H9 (cell line): ENCODE measurements around the gene VRK3. TPM values are rescaled to one million over a fixed set of nuclear protein-coding genes. Genes with fewer than 3 reads are reported as not detected.

ENCODE experiments used
- DNase-seq: peaks from one replicate; pipeline ENCODE4 v3.0.0-alpha.2; 2017
- H2AFZ ChIP-seq: one replicate; pipeline ENCODE4 v1.6.1; 2013; ENCODE audit warnings: mild to moderate bottlenecking, low read length, control low read depth, moderate library complexity
- H2AK5ac ChIP-seq: 2 replicates; pipeline ENCODE4 v1.6.1; 2013; ENCODE audit warnings: low read length, control low read depth, mixed read lengths; ENCODE audit not compliant: insufficient read length
- H2BK120ac ChIP-seq: one replicate; pipeline ENCODE4 v1.6.1; 2013; ENCODE audit warnings: low read depth, mild to moderate bottlenecking, low read length, control low read depth, inconsistent platforms; ENCODE audit not compliant: poor library complexity, severe bottlenecking
- H2BK12ac ChIP-seq: 2 replicates; pipeline ENCODE4 v1.6.1; 2013; ENCODE audit warnings: low read length, control low read depth, mixed read lengths, low read depth; ENCODE audit not compliant: insufficient read length
- H2BK15ac ChIP-seq: 2 replicates; pipeline ENCODE4 v1.6.1; 2013; ENCODE audit warnings: low read depth, low read length, control low read depth
- H2BK20ac ChIP-seq: one replicate; pipeline ENCODE4 v1.6.1; 2013; ENCODE audit warnings: low read depth, mild to moderate bottlenecking, low read length, control low read depth, inconsistent platforms; ENCODE audit not compliant: poor library complexity, severe bottlenecking
- H2BK5ac ChIP-seq: 2 replicates; pipeline ENCODE4 v1.6.1; 2013; ENCODE audit warnings: low read length, control low read depth, mixed read lengths; ENCODE audit not compliant: insufficient read length
- H3K14ac ChIP-seq: 2 replicates; pipeline ENCODE4 v1.6.1; 2013; ENCODE audit warnings: low read length, control low read depth; ENCODE audit not compliant: insufficient read depth
- H3K18ac ChIP-seq: 2 replicates; pipeline ENCODE4 v1.6.1; 2013; ENCODE audit warnings: low read depth, mild to moderate bottlenecking, mixed read lengths, low read length, control low read depth; ENCODE audit not compliant: insufficient read length
- H3K23ac ChIP-seq: 2 replicates; pipeline ENCODE4 v1.6.1; 2013; ENCODE audit warnings: low read length, control low read depth, mixed read lengths, low read depth; ENCODE audit not compliant: insufficient read length
- H3K23me2 ChIP-seq: 2 replicates; pipeline ENCODE4 v1.6.1; 2013; ENCODE audit warnings: low read depth, mild to moderate bottlenecking, mixed read lengths, low read length, control low read depth; ENCODE audit not compliant: insufficient read length, poor library complexity, severe bottlenecking
- H3K27ac ChIP-seq: 2 replicates; pipeline ENCODE4 v1.5.1; 2013; ENCODE audit warnings: low read length, control low read depth, mixed read lengths, low read depth; ENCODE audit not compliant: insufficient read length
- H3K27me3 ChIP-seq: 2 replicates; pipeline ENCODE4 v1.6.1; 2013; ENCODE audit warnings: low read length, control low read depth, inconsistent platforms; ENCODE audit not compliant: insufficient read depth
- H3K4ac ChIP-seq: 2 replicates; pipeline ENCODE4 v1.6.1; 2013; ENCODE audit warnings: low read depth, mild to moderate bottlenecking, control low read depth, inconsistent platforms, low read length, moderate library complexity
- H3K4me1 ChIP-seq: 2 replicates; pipeline ENCODE4 v1.6.1; 2013; ENCODE audit warnings: low read length, control low read depth, inconsistent platforms; ENCODE audit not compliant: insufficient read depth
- H3K4me2 ChIP-seq: 2 replicates; pipeline ENCODE4 v1.6.1; 2013; ENCODE audit warnings: low read length, control low read depth, mixed read lengths; ENCODE audit not compliant: insufficient read length, insufficient read depth
- H3K56ac ChIP-seq: 2 replicates; pipeline ENCODE4 v1.6.1; 2013; ENCODE audit warnings: low read depth, mild to moderate bottlenecking, mixed read lengths, low read length, control low read depth; ENCODE audit not compliant: insufficient read length
- H3K79me1 ChIP-seq: 2 replicates; pipeline ENCODE4 v1.6.1; 2013; ENCODE audit warnings: low read depth, mild to moderate bottlenecking, moderate library complexity, low read length, control low read depth, inconsistent platforms; ENCODE audit not compliant: insufficient read depth, poor library complexity, severe bottlenecking
- H3K79me2 ChIP-seq: 2 replicates; pipeline ENCODE4 v1.6.1; 2013; ENCODE audit warnings: low read length, control low read depth, inconsistent platforms; ENCODE audit not compliant: insufficient read depth
- H3K9ac ChIP-seq: 2 replicates; pipeline ENCODE4 v1.6.1; 2013; ENCODE audit warnings: low read length, control low read depth, mixed read lengths; ENCODE audit not compliant: insufficient read length; ENCODE audit errors: extremely low read depth
- H3K9me3 ChIP-seq: one replicate; pipeline ENCODE4 v1.6.1; 2013; ENCODE audit warnings: low read depth, low read length, inconsistent platforms; ENCODE audit not compliant: control insufficient read depth
- H3T11ph ChIP-seq: one replicate; pipeline ENCODE4 v1.6.1; 2013; ENCODE audit warnings: mild to moderate bottlenecking, low read length, control low read depth, inconsistent platforms
- H4K20me1 ChIP-seq: one replicate; pipeline ENCODE4 v1.6.1; 2013; ENCODE audit not compliant: control insufficient read depth, insufficient read length, insufficient read depth
- H4K5ac ChIP-seq: 2 replicates; pipeline ENCODE4 v1.6.1; 2013; ENCODE audit warnings: low read depth, mild to moderate bottlenecking, mixed read lengths, low read length, control low read depth; ENCODE audit not compliant: insufficient read length
- H4K8ac ChIP-seq: replicated peaks from 2 replicates; pipeline ENCODE4 v1.6.1; 2013; ENCODE audit warnings: low read length, control low read depth, mixed read lengths, low read depth; ENCODE audit not compliant: insufficient read length
- H4K91ac ChIP-seq: 2 replicates; pipeline ENCODE4 v1.6.1; 2013; ENCODE audit warnings: low read depth, mild to moderate bottlenecking, moderate library complexity, mixed read lengths, low read length, control low read depth; ENCODE audit not compliant: insufficient read length
- H3K27ac Mint-ChIP-seq, 3 experiments: 2 replicates in 2 of 3; 3 replicates in 1 of 3; pipeline ENCODE4 v1.8.0; 2020 to 2021; ENCODE audit warnings: mixed read lengths in 3 of 3, mild to moderate bottlenecking in 1 of 3, moderate library complexity in 1 of 3
- H3K27me3 Mint-ChIP-seq: 2 replicates; pipeline ENCODE4 v1.8.0; 2021; ENCODE audit warnings: low read depth, mild to moderate bottlenecking, moderate library complexity, mixed read lengths
- H3K36me3 Mint-ChIP-seq, 3 experiments: 2 replicates in 2 of 3; 3 replicates in 1 of 3; pipeline ENCODE4 v1.8.0; 2020 to 2021; ENCODE audit warnings: low read depth in 3 of 3, mixed read lengths in 3 of 3; ENCODE audit not compliant: insufficient read depth in 1 of 3
- H3K4me1 Mint-ChIP-seq, 2 experiments: 2 replicates each; pipeline ENCODE4 v1.8.0; 2020; ENCODE audit warnings: mixed read lengths in 2 of 2
- H3K4me3 Mint-ChIP-seq, 2 experiments: 2 replicates in 1 of 2; 3 replicates in 1 of 2; pipeline ENCODE4 v1.8.0; 2020 to 2021; ENCODE audit warnings: mild to moderate bottlenecking in 2 of 2, mixed read lengths in 2 of 2, moderate library complexity in 1 of 2
- H3K9me3 Mint-ChIP-seq, 2 experiments: 2 replicates in 1 of 2; 3 replicates in 1 of 2; pipeline ENCODE4 v1.8.0; 2020; ENCODE audit warnings: mild to moderate bottlenecking in 2 of 2, mixed read lengths in 2 of 2, moderate library complexity in 1 of 2
- CTCF ChIP-seq: fragments of 200-600 bp; sonication (generic); conservative IDR thresholded peaks from 3 replicates; pipeline ENCODE4 v1.8.0; 2021; ENCODE audit warnings: antibody characterized with exemption, mild to moderate bottlenecking
- WGBS: extraction: QIAGEN DNeasy Blood & Tissue Kit; methylation state at CpG from one replicate; pipeline ENCODE4 v1.1.7; 2013; ENCODE audit warnings: missing lambda C conversion rate, low lambda C conversion rate, mixed read lengths; ENCODE audit not compliant: insufficient read length; ENCODE audit errors: extremely low coverage; 5-methylcytosine and 5-hydroxymethylcytosine counted together
- total RNA-seq: library from RNA; stranded (reverse); gene quantifications from 2 replicates; pipeline ENCODE4 v1.2.1, GENCODE V29; 2021

Gene VRK3
- total RNA-seq, 1 experiment from 2014 or later: 33.5 TPM

GRCh38 chr19:49973987-49974386 lies 51.2 kb downstream of the VRK3 start:
- Histone ChIP-seq H4K91ac (no peak overlapping the region), H3K9me3 (no peaks in the 10 kb centered on the region), H3K4me1 (no peaks in the 10 kb centered on the region), H4K8ac (no peak overlapping the region), H4K20me1 (peaks cover 3% of the 10 kb centered on the region), H2AK5ac (no peak overlapping the region), H3K27me3 (no peaks in the 10 kb centered on the region), H4K5ac (no peak overlapping the region), H2BK20ac (no peak overlapping the region), H3K27ac (no peak overlapping the region), H3K23me2 (no peaks in the 10 kb centered on the region), H3K18ac (no peak overlapping the region), H3K4ac (no peak overlapping the region), H3K14ac (no peak overlapping the region), H2BK120ac (no peak overlapping the region), H2BK12ac (no peak overlapping the region), H3K79me1 (no peaks in the 10 kb centered on the region), H3K9ac (no peak overlapping the region), H3K23ac (no peak overlapping the region), H2BK5ac (no peak overlapping the region), H3K4me2 (no peak overlapping the region), H3T11ph (no peak overlapping the region), H3K56ac (no peak overlapping the region), H2AFZ (no peak overlapping the region), H2BK15ac (no peak overlapping the region), H3K79me2 (no peaks in the 10 kb centered on the region)
- Mint-ChIP-seq H3K27ac (no peak overlapping the region), H3K9me3 (no peaks in the 10 kb centered on the region), H3K4me1 (no peaks in the 10 kb centered on the region), H3K36me3 (0 out of 7 replicates have a peak, but pooled peaks cover 0 to 3% (median 0%) of the 10 kb centered on the region in 3 experiments), H3K4me3 (no peak overlapping the region), H3K27me3 (peaks cover 9% of the 10 kb centered on the region)
- WGBS: no CpG with 5 or more reads among the region's 18 CpGs
- no peak for DNase-seq
- TF ChIP-seq CTCF: no peak
